ENCODE measurements around the gene AGFG2. TPM values are rescaled to one million over a fixed set of nuclear protein-coding genes. Genes with fewer than 3 reads are reported as not detected.

AGFG2 gene
- total RNA-seq, 1 donor from 2014 or later: 6.2 TPM

DNA sequence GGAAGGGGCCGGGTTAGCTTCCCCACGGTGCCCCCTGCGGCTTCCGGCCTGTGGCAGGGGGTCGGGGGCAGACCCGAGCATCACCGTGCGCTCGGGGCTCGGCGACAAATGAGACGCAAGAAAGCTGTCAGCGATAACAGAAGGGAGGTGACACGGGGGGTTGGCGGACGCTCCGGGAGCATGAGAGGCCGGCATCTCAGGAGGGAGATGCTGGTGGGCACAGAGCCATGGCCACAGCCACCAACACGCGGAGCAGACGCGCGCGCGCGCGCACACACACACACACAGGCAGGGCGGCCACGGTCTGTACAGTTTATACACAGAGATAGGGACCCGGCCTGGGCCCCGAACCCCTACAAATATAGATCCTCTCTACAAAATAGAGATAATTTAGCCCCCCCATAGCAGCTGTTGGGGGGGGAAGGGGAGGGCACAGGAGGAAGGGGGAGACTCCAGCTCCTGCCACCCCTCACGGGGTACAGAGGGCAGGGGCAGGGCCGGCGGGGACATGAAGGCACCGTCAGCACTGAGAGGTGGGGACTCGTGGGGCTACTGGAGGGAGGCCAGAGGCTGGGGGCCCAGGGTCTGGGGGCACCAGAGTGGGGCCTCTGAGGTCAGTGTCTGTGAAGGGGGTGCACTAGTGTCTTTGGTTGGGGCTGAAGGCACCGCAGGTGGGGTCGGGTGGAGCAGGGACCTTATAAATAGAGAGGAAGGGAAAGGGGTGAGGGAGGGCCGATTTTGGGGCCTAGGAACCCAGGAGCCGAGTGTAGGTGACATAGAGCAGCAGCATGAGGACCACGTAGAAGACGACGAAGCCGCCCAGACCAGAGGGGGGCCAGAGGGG lies 35.6 kb downstream of the AGFG2 start:
- peaks cover 22% of the 10 kb centered on the region for H3K4me1 ChIP-seq (ENCODE audit: insufficient read depth, low read length)
- H3K27ac Mint-ChIP-seq (ENCODE audit: unreplicated experiment): no peak overlapping the region

DNA sequence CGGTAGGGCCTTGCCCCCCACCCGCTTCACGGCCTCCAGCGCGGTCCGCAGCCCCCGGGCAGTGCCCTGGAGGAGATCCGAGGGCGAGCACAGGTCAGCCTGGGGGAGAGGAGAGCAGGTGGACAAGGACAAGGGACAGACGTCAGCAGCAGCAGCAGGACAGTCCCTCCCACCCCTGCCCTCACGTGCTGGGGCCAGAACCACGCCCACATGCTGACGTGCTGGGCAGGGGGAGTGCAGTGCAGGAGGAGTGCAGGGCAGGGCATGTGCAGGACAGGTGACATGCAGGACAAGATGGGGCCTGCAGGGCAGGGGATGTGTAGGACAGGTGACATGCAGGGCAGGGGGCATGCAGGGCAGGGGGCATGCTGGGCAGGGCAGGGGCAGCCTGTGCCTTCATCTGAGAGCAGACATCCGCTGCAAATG lies 36.2 kb downstream of the AGFG2 start:
- Histone ChIP-seq H3K4me1 (ENCODE audit: insufficient read depth, low read length) (peaks cover 15% of the 10 kb centered on the region), H2AFZ (ENCODE audit: low read depth, low read length) (no peak overlapping the region), H4K20me1 (ENCODE audit: insufficient read depth, low read length) (peaks cover 8% of the 10 kb centered on the region), H3K9me3 (ENCODE audit: insufficient read depth, low read depth, low read length) (no peaks in the 10 kb centered on the region), H3K9ac (ENCODE audit: low read length) (no peak overlapping the region), H3K4me2 (ENCODE audit: low read length) (no peak overlapping the region), H3K27me3 (ENCODE audit: insufficient read depth, low read length) (no peaks in the 10 kb centered on the region), H3K36me3 (ENCODE audit: insufficient read depth, low read length) (peaks cover 3% of the 10 kb centered on the region), H3K79me2 (ENCODE audit: insufficient read depth, low read length) (no peaks in the 10 kb centered on the region), H3K4me3 (ENCODE audit: insufficient read depth, low read depth, low read length) (no peak overlapping the region), H3K27ac (ENCODE audit: low read depth, low read length) (no peak overlapping the region)
- Mint-ChIP-seq H3K4me1 (ENCODE audit: low read depth, unreplicated experiment) (peaks cover 6% of the 10 kb centered on the region), H3K27ac (ENCODE audit: unreplicated experiment) (no peak overlapping the region), H3K27me3 (ENCODE audit: low read depth, unreplicated experiment) (peaks cover 3% of the 10 kb centered on the region), H3K4me3 (ENCODE audit: unreplicated experiment) (no peak overlapping the region), H3K9me3 (ENCODE audit: unreplicated experiment) (no peaks in the 10 kb centered on the region), H3K36me3 (ENCODE audit: low read depth, unreplicated experiment) (peaks cover 9% of the 10 kb centered on the region)
- DNase-seq (ENCODE audit: low read depth) (no peak), FAIRE-seq (no peak)
- TF ChIP-seq, protein P1, sequence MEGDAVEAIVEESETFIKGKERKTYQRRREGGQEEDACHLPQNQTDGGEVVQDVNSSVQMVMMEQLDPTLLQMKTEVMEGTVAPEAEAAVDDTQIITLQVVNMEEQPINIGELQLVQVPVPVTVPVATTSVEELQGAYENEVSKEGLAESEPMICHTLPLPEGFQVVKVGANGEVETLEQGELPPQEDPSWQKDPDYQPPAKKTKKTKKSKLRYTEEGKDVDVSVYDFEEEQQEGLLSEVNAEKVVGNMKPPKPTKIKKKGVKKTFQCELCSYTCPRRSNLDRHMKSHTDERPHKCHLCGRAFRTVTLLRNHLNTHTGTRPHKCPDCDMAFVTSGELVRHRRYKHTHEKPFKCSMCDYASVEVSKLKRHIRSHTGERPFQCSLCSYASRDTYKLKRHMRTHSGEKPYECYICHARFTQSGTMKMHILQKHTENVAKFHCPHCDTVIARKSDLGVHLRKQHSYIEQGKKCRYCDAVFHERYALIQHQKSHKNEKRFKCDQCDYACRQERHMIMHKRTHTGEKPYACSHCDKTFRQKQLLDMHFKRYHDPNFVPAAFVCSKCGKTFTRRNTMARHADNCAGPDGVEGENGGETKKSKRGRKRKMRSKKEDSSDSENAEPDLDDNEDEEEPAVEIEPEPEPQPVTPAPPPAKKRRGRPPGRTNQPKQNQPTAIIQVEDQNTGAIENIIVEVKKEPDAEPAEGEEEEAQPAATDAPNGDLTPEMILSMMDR (IDR thresholded peaks at IDR 0.05; ENCODE audit: insufficient read depth, low read depth, low read length): no peak
- no peak for TF ChIP-seq EZH2 (IDR thresholded peaks at IDR 0.05; ENCODE audit: insufficient read depth, low read length)

More for the DNA sequence above, 35.6 kb downstream of the AGFG2 start:
- Histone ChIP-seq H4K20me1 (ENCODE audit: insufficient read depth, low read length) (peaks cover 1% of the 10 kb centered on the region), H3K4me3 (ENCODE audit: insufficient read depth, low read depth, low read length) (no peak overlapping the region), H3K4me2 (ENCODE audit: low read length) (no peak overlapping the region), H3K27ac (ENCODE audit: low read depth, low read length) (no peak overlapping the region), H3K9ac (ENCODE audit: low read length) (no peak overlapping the region), H3K9me3 (ENCODE audit: insufficient read depth, low read depth, low read length) (no peaks in the 10 kb centered on the region), H3K79me2 (ENCODE audit: insufficient read depth, low read length) (no peaks in the 10 kb centered on the region), H3K27me3 (ENCODE audit: insufficient read depth, low read length) (no peaks in the 10 kb centered on the region), H3K36me3 (ENCODE audit: insufficient read depth, low read length) (peaks cover 2% of the 10 kb centered on the region), H2AFZ (ENCODE audit: low read depth, low read length) (no peak overlapping the region)
- H3K4me3 Mint-ChIP-seq (ENCODE audit: unreplicated experiment): no peak overlapping the region
- no peaks in the 10 kb centered on the region for H3K9me3 Mint-ChIP-seq (ENCODE audit: unreplicated experiment)
- no peak for DNase-seq (ENCODE audit: low read depth)
- peaks cover 7% of the 10 kb centered on the region for H3K36me3 Mint-ChIP-seq (ENCODE audit: low read depth, unreplicated experiment)
- peaks cover 3% of the 10 kb centered on the region for H3K27me3 Mint-ChIP-seq (ENCODE audit: low read depth, unreplicated experiment)
- H3K4me1 Mint-ChIP-seq (ENCODE audit: low read depth, unreplicated experiment): peaks cover 6% of the 10 kb centered on the region
- no peak for FAIRE-seq
- no peak for TF ChIP-seq EZH2 (IDR thresholded peaks at IDR 0.05; ENCODE audit: insufficient read depth, low read length)
- TF ChIP-seq, protein P1 (IDR thresholded peaks at IDR 0.05; ENCODE audit: insufficient read depth, low read depth, low read length): no peak
